Subcutaneous adipose tissue (tissue), 4 donors: ENCODE data around the gene KIF26B. TPM values are rescaled to one million over a fixed set of nuclear protein-coding genes. Genes with fewer than 3 reads are reported as not detected.

Experiments used
- CTCF ChIP-seq: fragments of 450-650 bp; IDR thresholded peaks from one replicate; pipeline ENCODE4 v1.5.1; 2016; ENCODE audit warnings: low read depth, mild to moderate bottlenecking, control low read depth, antibody characterized with exemption, moderate library complexity
- total RNA-seq, 4 donors: library from RNA; depleted of rRNA; stranded (reverse); fragments of >200 nt; gene quantifications; one replicate each; pipeline ENCODE4 v1.1.0, GENCODE V29; 2016

The KIF26B gene
- total RNA-seq, 4 donors from 2014 or later: under 0.01 to 0.16 (median under 0.01) TPM

- TF ChIP-seq CTCF: no peak
Observed at GRCh38 chr1:245200146-245200545, 45.4 kb downstream of the KIF26B start.

- TF ChIP-seq CTCF: no peak
Observed at GRCh38 chr1:245201201-245201600, 46.4 kb downstream of the KIF26B start.

- TF ChIP-seq CTCF: no peak
Observed at GRCh38 chr1:245201827-245202226, 47.0 kb downstream of the KIF26B start.

GRCh38 chr1:245205396-245205795 lies 50.6 kb downstream of the KIF26B start:
- TF ChIP-seq CTCF: no peak

- no peak for TF ChIP-seq CTCF
Observed at GRCh38 chr1:245205864-245206263, 51.1 kb downstream of the KIF26B start.

GRCh38 chr1:245207056-245207638 lies 52.4 kb downstream of the KIF26B start:
- no peak for TF ChIP-seq CTCF

GRCh38 chr1:245207801-245208200 lies 53.0 kb downstream of the KIF26B start:
- TF ChIP-seq CTCF: no peak
